Measurements from ENCODE around the gene SPATA20.

GRCh38 chr17:50548831-50549230 lies 1.9 kb downstream of the SPATA20 start:
- TF ChIP-seq MEF2D (CRISPR knock-in tag; IDR thresholded peaks at IDR 0.05) (no peak), CHD2 (IDR thresholded peaks at IDR 0.05; ENCODE audit: low read depth, low read length) (no peak), EEA1 (CRISPR knock-in tag; IDR thresholded peaks at IDR 0.05; ENCODE audit: borderline replicate concordance) (no peak), CBFB (CRISPR knock-in tag; IDR thresholded peaks at IDR 0.05) (no peak), ZGPAT (CRISPR knock-in tag; IDR thresholded peaks at IDR 0.05) (no peak), ZNF788 (CRISPR knock-in tag; IDR thresholded peaks at IDR 0.05; ENCODE audit: borderline replicate concordance) (no peak), ZFX (CRISPR knock-in tag; IDR thresholded peaks at IDR 0.05; ENCODE audit: low read depth) (no peak)

Measured in HepG2 (cell line).